Nucleus accumbens (tissue), 56 donors: Measurements from ENCODE around the gene PAK1IP1.
"Not testable (repeated sequence)": the region's sequence is repeated elsewhere in the genome, so short reads cannot be mapped to it uniquely, and the experiment has no call there.

ENCODE experiments used
- DNase-seq, 56 donors: peaks; one replicate each; lab custom pipeline; 2025; lab: John Stamatoyannopoulos, UW

Gene PAK1IP1

GRCh38 chr6:10690651-10691445 is 3.9 kb upstream of the PAK1IP1 start:
- no peak for DNase-seq

DNA sequence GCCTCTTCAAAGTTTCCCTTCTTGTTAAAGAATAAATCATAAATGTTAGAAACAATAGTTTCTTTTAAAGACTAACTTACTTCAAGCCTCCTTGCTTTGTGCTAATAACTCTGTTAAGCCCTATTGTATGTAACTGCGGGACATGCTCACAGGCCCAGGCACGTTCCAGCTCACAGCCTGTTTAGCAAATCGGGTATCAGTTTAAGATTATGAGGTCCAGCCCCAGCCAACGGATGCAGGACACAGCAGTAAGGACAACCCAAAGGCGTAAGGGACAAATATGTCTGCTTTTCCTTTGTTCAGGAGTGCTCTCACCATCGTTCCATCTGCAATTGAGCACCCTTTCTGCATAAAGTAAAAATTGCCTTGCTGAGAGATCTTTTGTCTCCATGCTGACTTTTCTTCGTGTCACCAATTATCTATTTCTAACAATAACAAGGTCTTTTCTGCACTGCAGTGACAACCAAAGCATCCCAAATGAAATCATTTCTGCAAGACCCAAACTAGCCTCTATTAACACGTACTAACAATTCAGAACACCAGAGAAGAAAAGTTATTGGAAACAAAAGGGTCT is 1.7 kb upstream of the PAK1IP1 start:
- DNase-seq, result no peak

DNA sequence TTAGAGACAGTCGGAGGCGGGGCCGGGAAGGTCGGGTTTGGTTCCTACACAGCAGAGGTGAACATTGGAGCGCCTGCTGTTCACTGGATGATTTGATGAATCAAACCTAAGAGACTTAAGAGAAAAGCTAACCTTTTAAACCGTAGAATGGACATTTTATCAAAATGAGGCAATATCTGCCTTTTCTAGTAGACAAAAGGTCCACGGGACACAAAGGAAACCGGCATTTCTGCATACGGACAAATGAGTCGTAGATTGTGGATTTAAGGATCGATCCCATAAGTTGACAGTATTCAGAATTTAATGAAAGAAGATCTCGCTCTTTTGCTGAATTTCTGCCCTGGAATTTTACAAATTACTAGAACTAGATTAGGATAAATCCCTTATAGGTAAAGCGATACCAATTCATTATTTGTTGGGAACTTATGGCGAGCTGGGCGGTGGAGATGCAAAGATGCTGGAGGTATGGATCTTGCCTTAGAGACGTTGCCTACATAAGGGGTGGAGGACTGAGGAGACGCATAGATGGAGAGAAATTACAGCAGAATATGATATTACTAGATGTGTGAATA is 400 bp downstream of the PAK1IP1 start:
- no peak for DNase-seq

DNA sequence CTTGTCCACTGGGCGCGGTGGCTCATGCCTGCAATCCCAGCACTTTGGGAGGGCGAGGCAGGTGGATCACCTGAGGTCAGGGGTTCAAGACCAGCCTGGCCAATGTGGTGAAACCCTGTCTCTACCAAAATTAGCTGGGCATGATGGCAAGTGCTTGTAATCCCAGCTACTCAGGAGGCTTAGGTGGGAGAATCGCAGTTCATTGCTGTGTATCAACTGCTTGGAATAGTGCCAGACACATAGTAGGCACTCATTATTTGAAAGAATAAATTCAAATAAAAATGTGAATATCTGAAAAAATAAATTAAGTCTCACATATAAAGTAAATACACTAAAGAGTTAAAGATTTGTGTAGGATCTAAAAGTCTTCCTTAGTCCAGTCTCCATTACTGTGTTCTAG is 1.9 kb downstream of the PAK1IP1 start:
- DNase-seq, result no peak

DNA sequence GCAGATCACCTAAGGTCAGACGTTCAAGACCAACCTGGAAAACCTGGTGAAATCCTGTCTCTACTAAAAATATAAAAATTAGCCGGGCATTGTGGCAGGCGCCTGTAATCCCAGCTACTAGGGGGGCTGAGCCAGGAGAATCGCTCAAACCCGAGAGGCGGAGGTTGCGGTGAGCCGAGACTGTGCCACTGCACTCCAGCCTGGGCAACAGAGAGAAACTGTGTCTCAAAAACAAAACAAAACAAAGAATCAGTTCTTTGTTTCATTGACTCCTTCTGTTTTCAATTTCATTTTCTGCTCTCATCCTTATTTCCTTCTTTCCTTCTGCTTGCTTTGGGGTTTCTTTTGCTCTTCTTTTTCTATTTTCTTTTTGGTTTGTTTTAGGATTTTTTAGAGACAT is 19.2 kb downstream of the PAK1IP1 start:
- DNase-seq, result no peak

DNA sequence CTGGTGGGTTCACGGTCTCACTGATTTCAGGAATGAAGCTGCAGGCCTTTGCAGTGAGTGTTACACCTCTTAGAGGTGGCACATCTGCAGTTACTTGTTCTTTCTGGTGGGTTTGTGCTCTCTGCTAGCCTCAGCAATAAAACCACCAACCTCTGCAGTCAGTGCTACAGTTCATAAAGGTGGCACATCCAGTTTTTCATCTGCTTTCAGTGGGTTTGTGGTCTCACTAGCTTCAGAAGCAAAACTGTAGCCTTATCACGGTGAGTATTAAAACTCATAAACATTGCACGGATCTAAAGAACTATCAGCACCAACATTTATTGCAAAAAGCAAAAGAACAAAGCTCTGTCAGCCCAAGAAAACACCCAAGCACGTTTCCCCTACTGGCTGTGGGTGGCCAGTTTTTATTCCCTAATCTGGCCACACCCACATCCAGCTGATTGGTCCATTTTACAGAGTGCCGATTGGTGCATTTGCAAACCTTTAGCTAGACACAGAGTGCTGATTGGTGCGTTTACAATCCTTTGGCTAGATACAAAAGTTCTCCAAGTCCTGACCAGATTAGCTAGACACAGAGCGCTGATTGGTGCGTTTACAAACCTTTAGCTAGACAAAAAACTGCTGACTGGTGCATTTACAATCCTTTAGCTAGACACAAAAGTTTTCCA is 24.7 kb downstream of the PAK1IP1 start:
- DNase-seq, result no peak

DNA sequence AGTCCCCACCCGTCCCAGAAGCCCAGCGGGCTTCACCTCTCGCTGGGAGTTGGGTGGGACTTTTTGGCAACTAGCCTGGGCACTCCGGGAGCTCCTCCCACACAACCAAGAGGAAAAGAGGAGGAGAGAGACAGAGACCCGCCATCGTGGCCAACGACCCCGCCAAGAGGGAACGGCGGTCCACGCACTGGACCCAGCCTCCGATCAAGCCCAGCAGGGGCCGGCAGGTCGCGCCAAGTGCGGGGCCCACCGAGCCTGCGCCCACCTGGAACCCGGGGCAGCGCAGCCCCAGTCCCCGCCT is 25.1 kb downstream of the PAK1IP1 start:
- DNase-seq, result no peak

DNA sequence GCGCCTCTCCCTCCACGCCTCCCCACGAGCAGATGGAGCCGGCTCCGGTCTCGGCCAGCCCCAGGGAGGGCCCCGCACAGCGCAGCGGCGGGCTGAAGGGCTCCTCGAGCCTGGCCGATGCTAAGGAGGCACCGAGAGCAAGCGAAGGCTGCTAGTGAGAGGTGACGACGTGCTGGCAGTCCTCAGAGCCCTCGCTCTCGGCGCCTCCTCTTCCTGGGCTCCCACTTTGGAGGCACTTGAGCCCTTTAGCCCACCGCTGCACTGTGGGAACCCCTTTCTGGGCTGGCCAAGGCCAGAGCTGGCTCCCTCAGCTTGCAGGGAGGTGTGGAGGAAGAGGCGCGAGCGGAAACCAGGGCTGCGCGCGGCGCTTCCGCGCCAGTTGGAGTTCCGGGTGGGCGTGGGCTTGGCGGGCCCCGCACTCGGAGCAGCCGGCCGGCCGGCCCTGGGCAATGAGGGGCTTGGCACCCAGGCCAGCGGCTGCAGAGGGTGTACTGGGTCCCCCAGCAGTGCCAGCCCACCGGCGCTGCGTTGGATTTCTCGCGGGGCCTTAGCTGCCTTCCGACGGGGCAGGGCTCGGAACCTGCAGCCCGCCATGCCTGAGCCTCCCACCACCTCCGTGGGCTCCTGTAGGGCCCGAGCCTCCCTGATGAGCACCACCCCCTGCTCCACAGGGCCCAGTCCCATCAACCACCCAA is 25.6 kb downstream of the PAK1IP1 start:
- DNase-seq, result peak in 8 of 56 donors; percentile 10 to 29 (median 14)

- DNase-seq, result not testable (repeated sequence)
Observed at GRCh38 chr6:10720960-10721849, 26.4 kb downstream of the PAK1IP1 start.

DNA sequence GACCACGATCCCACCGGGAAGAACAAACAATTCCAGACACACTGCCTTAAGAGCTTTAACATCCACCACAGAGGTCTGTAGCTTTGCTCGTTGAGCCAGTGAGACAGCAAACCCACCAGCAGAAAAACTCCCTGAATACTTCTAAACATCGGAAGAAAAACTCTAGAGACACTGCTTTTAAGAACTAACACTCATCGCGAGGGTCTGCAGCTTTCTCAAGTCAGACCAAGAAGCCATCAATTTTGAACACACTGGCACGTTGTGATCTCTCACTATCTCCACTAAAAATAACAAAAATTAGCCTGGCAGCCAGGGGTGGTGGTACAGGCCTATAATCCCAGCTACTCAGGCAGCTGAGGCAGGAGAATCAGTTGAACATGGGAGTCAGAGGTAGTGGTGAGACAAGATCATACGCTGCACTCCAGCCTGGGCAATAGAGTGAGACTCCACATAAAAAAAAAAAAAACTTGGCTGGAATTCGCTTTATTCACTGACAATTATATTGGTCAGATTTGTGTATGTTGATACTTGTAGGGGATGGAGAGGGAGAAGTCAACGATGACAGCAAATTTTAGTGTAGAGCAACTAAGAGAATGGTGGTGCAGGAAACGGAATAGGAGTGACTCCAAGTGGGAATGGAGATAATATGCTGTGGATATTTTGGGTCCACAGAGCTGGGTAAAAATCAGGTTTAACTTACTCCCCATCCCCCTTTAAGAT is 27.2 kb downstream of the PAK1IP1 start:
- no peak for DNase-seq

DNA sequence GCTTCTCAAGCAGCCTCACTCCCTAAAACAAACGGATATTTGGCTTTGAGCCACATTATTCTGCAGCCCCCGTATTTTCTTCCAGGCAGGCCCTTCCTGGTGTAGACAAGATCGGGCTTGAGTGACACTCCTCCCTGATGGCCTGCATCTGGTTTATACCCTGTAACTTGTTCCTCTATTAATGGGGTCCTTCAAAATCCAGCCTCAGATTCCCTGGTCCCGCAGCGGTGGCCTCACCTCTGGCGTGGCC is 27.7 kb downstream of the PAK1IP1 start:
- DNase-seq, result no peak

- peak; percentile 74 to 98 (median 94) for DNase-seq
Observed at GRCh38 chr6:10722820-10723566, 28.2 kb downstream of the PAK1IP1 start, which contains the start of gene TMEM14C. TSS of gene TMEM14C (plus strand) at chr6:10723070. CDS start at chr6:10724614, 1,544 bp downstream.

- DNase-seq, result no peak
Observed at GRCh38 chr6:10723567-10723881, 28.8 kb downstream of the PAK1IP1 start.

GRCh38 chr6:10725044-10725443 is 30.3 kb downstream of the PAK1IP1 start:
- no peak for DNase-seq

DNA sequence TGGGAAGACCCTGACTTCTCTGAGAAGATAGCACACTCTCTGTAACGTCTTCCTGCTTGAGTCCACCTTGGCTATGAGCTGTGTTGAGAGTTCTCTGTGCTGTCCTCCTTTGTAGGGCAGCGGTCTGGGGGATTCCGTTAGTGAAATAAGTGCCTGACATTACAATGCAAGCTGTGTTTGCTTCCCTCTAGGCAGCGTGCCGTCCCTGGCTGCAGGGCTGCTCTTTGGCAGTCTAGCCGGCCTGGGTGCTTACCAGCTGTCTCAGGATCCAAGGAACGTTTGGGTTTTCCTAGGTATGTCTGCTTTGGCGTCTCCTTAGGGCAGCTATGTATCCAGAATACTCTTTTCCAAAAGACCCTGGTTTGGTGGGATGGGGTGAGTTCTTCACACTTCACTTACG is 30.9 kb downstream of the PAK1IP1 start:
- DNase-seq, result peak in 29 of 56 donors; percentile 5 to 67 (median 28)

GRCh38 chr6:10730254-10730653 is 35.5 kb downstream of the PAK1IP1 start:
- peak in 2 of 56 donors; percentile 6 to 7 for DNase-seq

- DNase-seq, result no peak
Observed at GRCh38 chr6:10733151-10733715, 38.5 kb downstream of the PAK1IP1 start.

DNA sequence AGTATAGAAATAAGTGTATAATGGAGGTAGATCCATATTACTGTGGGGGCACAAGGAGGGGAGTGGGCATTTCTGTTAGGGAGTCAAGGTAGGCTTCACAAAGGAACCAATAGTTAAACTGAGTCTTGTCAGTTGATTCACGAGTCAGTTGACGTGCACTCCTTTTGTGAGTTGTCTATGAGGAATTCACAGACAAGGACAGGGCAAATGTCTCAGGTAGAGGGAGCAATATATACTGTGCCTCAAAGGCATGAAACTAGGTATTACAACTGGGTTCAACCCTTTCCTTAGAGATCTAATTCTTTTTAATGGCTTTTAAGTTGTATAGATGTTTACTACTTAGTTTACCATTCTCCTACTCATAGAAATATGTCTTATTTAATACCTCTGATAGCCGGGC is 39.1 kb downstream of the PAK1IP1 start:
- no peak for DNase-seq

DNA sequence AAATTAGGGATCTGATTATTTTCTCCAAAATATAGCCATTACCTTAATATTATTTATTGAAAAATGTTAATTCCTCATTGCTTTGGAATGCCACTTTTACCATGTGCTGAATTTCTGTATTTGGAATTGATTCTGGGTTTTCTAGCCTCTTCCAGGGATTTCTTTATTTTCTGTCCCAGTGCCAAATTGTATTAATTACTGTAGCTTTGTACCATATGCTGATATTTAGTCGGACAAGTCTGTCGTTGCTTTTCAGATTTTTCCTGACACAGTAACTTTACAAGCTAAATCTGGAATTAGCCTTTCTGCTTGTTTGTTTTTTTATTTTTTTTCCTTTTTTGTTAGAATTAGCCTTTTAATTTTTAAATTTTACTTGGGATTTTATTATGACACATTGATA is 42.0 kb downstream of the PAK1IP1 start:
- no peak for DNase-seq
